Stimulated activated memory B cell treated with anti-CD40 and anti-IgM and Interleukin-4, amounts not matched to agents 10 μg/mL and 1 μg/mL and 100 μg/mL, for 72 hours (primary cell): ENCODE results near the gene CRYBA1.
A peak's percentile ranks its signal among the peaks of the same experiment; 100 is the strongest.
"Not testable (repeated sequence)": the region's sequence is repeated elsewhere in the genome, so short reads cannot be mapped to it uniquely, and the experiment has no call there.

Experiments used
- ATAC-seq: fragments of 150-1000 bp; cut with Tn5 transposase; 2 replicates; pipeline ENCODE4 v1.10.0; 2021
- H3K27ac Mint-ChIP-seq: one replicate; pipeline ENCODE4 v1.8.0; 2022; ENCODE audit warnings: mild to moderate bottlenecking, mixed read lengths
- H3K27me3 Mint-ChIP-seq: one replicate; pipeline ENCODE4 v1.8.0; 2022; ENCODE audit warnings: mixed read lengths
- H3K36me3 Mint-ChIP-seq: one replicate; pipeline ENCODE4 v1.8.0; 2022; ENCODE audit warnings: mixed read lengths
- H3K4me1 Mint-ChIP-seq: one replicate; pipeline ENCODE4 v1.8.0; 2022; ENCODE audit warnings: mixed read lengths
- H3K4me3 Mint-ChIP-seq: one replicate; pipeline ENCODE4 v1.8.0; 2022; ENCODE audit warnings: mild to moderate bottlenecking, moderate library complexity, mixed read lengths
- H3K9me3 Mint-ChIP-seq: one replicate; pipeline ENCODE4 v1.8.0; 2022; ENCODE audit warnings: mixed read lengths

CRYBA1 gene

GRCh38 chr17:29219378-29220047 lies 27.1 kb upstream of the CRYBA1 start:
- Mint-ChIP-seq H3K27me3 (peaks cover 7% of the 10 kb centered on the region), H3K27ac (no peak overlapping the region), H3K9me3 (no peaks in the 10 kb centered on the region), H3K36me3 (no peaks in the 10 kb centered on the region), H3K4me1 (peaks cover 5% of the 10 kb centered on the region), H3K4me3 (no peak overlapping the region)
- ATAC-seq, result peak; percentile 89

GRCh38 chr17:29221338-29221737 lies 25.3 kb upstream of the CRYBA1 start:
- not testable (repeated sequence) for H3K4me3 Mint-ChIP-seq, H3K36me3 Mint-ChIP-seq, H3K27ac Mint-ChIP-seq, H3K9me3 Mint-ChIP-seq, H3K27me3 Mint-ChIP-seq, ATAC-seq
- peaks cover 12% of the 10 kb centered on the region for H3K4me1 Mint-ChIP-seq

GRCh38 chr17:29225396-29225795 lies 21.3 kb upstream of the CRYBA1 start:
- H3K4me3 Mint-ChIP-seq, result no peak overlapping the region
- no peak overlapping the region for H3K27ac Mint-ChIP-seq
- no peaks in the 10 kb centered on the region for H3K27me3 Mint-ChIP-seq
- no peaks in the 10 kb centered on the region for H3K9me3 Mint-ChIP-seq
- H3K4me1 Mint-ChIP-seq, result peaks cover 7% of the 10 kb centered on the region
- ATAC-seq, result no peak
- H3K36me3 Mint-ChIP-seq, result no peaks in the 10 kb centered on the region

GRCh38 chr17:29233301-29233700 lies 13.4 kb upstream of the CRYBA1 start:
- Mint-ChIP-seq H3K27ac (no peak overlapping the region), H3K4me1 (no peaks in the 10 kb centered on the region), H3K27me3 (no peaks in the 10 kb centered on the region), H3K9me3 (no peaks in the 10 kb centered on the region), H3K36me3 (no peaks in the 10 kb centered on the region), H3K4me3 (no peak overlapping the region)
- no peak for ATAC-seq

- H3K27ac Mint-ChIP-seq, H3K9me3 Mint-ChIP-seq, H3K4me1 Mint-ChIP-seq, H3K27me3 Mint-ChIP-seq, H3K4me3 Mint-ChIP-seq, ATAC-seq, H3K36me3 Mint-ChIP-seq: not testable (repeated sequence)
Observed at GRCh38 chr17:29234972-29235371, 11.7 kb upstream of the CRYBA1 start.

- no peak overlapping the region for H3K27ac Mint-ChIP-seq
- no peaks in the 10 kb centered on the region for H3K9me3 Mint-ChIP-seq
- no peak for ATAC-seq
- H3K27me3 Mint-ChIP-seq, result no peaks in the 10 kb centered on the region
- no peaks in the 10 kb centered on the region for H3K36me3 Mint-ChIP-seq
- H3K4me1 Mint-ChIP-seq, result no peaks in the 10 kb centered on the region
- H3K4me3 Mint-ChIP-seq, result no peak overlapping the region
Observed at GRCh38 chr17:29235904-29236303, 10.8 kb upstream of the CRYBA1 start.

GRCh38 chr17:29237476-29238132 lies 9.1 kb upstream of the CRYBA1 start:
- Mint-ChIP-seq H3K27ac (no peak overlapping the region), H3K27me3 (no peaks in the 10 kb centered on the region), H3K36me3 (no peaks in the 10 kb centered on the region), H3K4me1 (no peaks in the 10 kb centered on the region), H3K4me3 (no peak overlapping the region), H3K9me3 (no peaks in the 10 kb centered on the region)
- ATAC-seq, result no peak

GRCh38 chr17:29238133-29238850 lies 8.4 kb upstream of the CRYBA1 start:
- Mint-ChIP-seq H3K36me3 (no peaks in the 10 kb centered on the region), H3K9me3 (no peaks in the 10 kb centered on the region), H3K27ac (no peak overlapping the region), H3K4me3 (no peak overlapping the region), H3K27me3 (no peaks in the 10 kb centered on the region), H3K4me1 (no peaks in the 10 kb centered on the region)
- no peak for ATAC-seq

GRCh38 chr17:29240477-29240876 lies 6.2 kb upstream of the CRYBA1 start:
- Mint-ChIP-seq H3K36me3 (no peaks in the 10 kb centered on the region), H3K27me3 (no peaks in the 10 kb centered on the region), H3K4me1 (no peaks in the 10 kb centered on the region), H3K27ac (no peak overlapping the region), H3K9me3 (no peaks in the 10 kb centered on the region), H3K4me3 (no peak overlapping the region)
- ATAC-seq, result no peak

- Mint-ChIP-seq H3K4me3 (no peak overlapping the region), H3K9me3 (no peaks in the 10 kb centered on the region), H3K36me3 (no peaks in the 10 kb centered on the region), H3K27me3 (no peaks in the 10 kb centered on the region), H3K4me1 (no peaks in the 10 kb centered on the region), H3K27ac (no peak overlapping the region)
- ATAC-seq, result no peak
Observed at GRCh38 chr17:29240968-29241963, 5.4 kb upstream of the CRYBA1 start.

- Mint-ChIP-seq H3K36me3 (no peaks in the 10 kb centered on the region), H3K4me3 (no peak overlapping the region), H3K27ac (no peak overlapping the region), H3K27me3 (no peaks in the 10 kb centered on the region), H3K9me3 (no peaks in the 10 kb centered on the region), H3K4me1 (peaks cover 6% of the 10 kb centered on the region)
- ATAC-seq, result no peak
Observed at GRCh38 chr17:29242051-29242450, 4.6 kb upstream of the CRYBA1 start.

GRCh38 chr17:29242790-29243189 lies 3.9 kb upstream of the CRYBA1 start:
- H3K4me1 Mint-ChIP-seq, result peaks cover 10% of the 10 kb centered on the region
- H3K27me3 Mint-ChIP-seq, result no peaks in the 10 kb centered on the region
- no peaks in the 10 kb centered on the region for H3K36me3 Mint-ChIP-seq
- no peak overlapping the region for H3K4me3 Mint-ChIP-seq
- ATAC-seq, result no peak
- no peak overlapping the region for H3K27ac Mint-ChIP-seq
- no peaks in the 10 kb centered on the region for H3K9me3 Mint-ChIP-seq

- Mint-ChIP-seq H3K4me3 (no peak overlapping the region), H3K27me3 (no peaks in the 10 kb centered on the region), H3K4me1 (peaks cover 10% of the 10 kb centered on the region), H3K27ac (no peak overlapping the region), H3K36me3 (no peaks in the 10 kb centered on the region), H3K9me3 (no peaks in the 10 kb centered on the region)
- no peak for ATAC-seq
Observed at GRCh38 chr17:29243792-29244191, 2.9 kb upstream of the CRYBA1 start.

GRCh38 chr17:29245401-29245800 lies 1.3 kb upstream of the CRYBA1 start:
- Mint-ChIP-seq H3K9me3 (no peaks in the 10 kb centered on the region), H3K36me3 (no peaks in the 10 kb centered on the region), H3K27me3 (no peaks in the 10 kb centered on the region), H3K4me1 (peaks cover 10% of the 10 kb centered on the region), H3K4me3 (no peak overlapping the region), H3K27ac (no peak overlapping the region)
- no peak for ATAC-seq

GRCh38 chr17:29247219-29247618 lies 560 bp downstream of the CRYBA1 start:
- H3K4me1 Mint-ChIP-seq, result peaks cover 18% of the 10 kb centered on the region
- H3K4me3 Mint-ChIP-seq, result no peak overlapping the region
- no peak for ATAC-seq
- H3K36me3 Mint-ChIP-seq, result no peaks in the 10 kb centered on the region
- no peak overlapping the region for H3K27ac Mint-ChIP-seq
- no peaks in the 10 kb centered on the region for H3K9me3 Mint-ChIP-seq
- no peaks in the 10 kb centered on the region for H3K27me3 Mint-ChIP-seq
